Measurements from ENCODE around the gene ADAMTS17.

Gene ADAMTS17

DNA sequence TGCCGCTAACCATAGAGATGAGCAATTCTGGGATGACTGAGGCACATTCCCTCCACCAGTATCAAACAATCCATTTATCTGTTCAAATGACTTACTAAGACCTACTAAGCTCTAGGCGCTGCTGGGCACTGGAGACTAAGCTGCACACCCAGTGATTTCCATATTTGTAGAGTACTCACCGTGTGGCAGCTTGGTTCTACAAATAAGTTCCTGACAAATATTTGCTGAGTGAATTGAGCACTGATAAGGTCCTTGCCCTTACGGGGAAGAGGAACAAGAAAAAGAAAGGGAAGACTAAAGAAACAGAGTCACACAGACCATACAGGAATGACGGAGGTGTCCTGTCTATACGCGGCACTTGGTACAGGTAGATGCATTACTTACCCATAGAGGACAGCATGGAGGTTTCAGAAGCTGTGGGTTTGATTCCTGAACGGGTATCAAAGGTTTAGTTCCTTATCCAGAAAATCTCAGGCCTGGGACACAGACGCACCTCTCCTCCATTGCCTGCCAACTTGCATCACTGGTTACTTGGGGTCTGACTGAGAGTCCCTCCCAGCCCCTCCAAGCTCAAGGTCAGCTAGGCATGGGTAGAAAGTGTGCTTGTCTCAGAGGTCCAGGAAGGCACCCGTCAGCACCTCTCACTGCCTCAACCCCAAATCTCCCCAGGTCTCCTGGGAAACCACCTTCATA, 310.0 kb downstream of the ADAMTS17 start:
- DNase-seq (ENCODE audit: low read depth in 2 of 2, low spot score in 1 of 2) = no peak

DNA sequence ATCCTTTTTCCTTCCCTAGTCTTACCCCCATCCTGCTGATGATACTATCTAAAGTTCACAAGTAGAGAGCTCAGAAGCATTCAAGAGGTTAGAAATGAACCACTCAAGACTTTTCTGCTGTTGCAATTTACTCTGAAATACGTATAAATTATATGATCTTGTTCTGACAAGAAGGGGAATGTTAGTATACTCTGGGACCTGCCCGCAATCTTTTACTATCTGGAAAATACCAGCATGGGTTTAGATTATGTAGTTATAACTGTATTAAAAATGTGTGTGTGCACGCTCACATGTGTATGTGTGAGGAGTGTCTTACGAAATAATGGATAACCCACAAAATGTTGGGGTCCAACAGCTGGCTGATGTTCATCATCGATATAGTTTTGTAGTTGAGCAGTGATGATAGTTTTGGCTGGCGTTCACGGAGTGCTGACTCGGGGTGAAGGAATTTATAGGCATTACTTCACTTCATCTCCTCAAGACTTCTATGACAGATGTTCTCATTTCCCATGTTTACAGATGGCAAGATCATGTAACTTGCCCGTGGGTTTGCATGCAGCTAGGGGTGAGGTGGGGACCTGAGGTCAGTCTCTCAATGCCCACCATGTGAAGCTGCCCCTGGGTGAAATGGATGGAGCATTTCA, 311.1 kb downstream of the ADAMTS17 start:
- no peak for DNase-seq (ENCODE audit: low read depth in 2 of 2, low spot score in 1 of 2)

DNA sequence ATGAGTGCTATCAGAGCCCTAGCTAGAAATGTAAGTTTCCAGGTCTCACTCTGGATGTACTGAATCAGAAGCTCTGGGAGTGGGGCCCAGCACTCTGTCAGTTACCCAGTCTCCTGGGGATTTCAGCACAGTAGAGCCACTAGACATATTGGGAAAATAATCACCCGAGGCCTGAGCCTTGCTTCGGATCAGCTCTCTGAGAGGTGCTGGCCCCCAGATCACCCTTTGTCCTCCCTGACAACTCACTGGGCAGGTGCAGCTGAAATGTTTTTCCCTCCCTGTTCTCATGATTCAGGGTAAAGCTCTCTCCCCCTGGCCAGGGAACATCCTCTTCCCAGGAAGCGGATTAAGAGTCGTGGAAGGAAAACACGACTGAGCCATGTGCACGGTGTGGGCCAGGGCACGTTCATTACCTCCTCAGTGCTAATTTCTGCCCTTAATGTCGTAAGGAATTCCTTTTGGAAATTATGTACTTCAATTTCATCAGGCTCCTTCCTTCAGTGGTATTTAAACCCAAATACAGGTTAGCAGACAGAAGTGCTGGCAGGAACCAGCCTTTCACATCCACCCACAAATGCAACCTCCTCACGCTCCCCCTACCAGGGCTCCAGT, 311.8 kb downstream of the ADAMTS17 start:
- DNase-seq (ENCODE audit: low read depth in 2 of 2, low spot score in 1 of 2) = no peak

DNA sequence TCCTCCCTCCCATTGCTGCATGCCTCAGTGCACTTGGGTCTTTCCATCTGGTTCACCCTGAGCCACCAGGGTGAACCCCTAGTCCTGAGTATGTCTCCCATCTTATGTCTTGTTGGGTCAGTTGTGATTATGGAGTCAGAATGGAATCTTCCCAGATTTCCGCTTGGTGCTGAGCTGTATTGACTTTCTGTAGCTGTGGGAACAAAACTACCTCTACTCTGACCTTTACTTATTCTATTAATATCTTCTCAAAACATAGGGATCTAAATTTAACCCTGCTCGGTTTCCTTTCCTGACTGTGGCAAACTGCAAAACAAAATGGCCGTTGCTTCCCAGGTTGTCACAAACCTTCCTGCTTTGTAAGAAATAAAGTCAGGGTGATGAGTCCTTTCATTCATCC, 312.7 kb downstream of the ADAMTS17 start:
- no peak for DNase-seq (ENCODE audit: low read depth in 2 of 2, low spot score in 1 of 2)

DNA sequence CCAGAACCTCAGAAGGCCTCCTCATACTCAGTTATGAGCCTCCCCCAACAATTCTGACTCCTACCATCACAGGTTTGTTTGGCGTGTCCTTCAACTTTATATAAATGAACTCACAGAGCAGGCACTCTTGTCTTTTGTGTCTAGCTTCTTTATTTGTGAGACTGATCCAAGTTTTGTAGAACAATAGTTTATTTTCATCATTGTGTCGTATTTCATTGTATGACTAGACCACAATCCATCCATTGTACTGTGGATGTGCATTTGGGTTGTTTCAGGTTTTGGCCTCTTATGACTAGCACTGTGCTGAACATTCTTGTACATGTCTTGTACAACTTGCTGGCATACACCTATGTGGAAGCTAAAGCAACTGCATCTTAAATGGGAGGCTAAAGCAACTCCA, 315.7 kb downstream of the ADAMTS17 start:
- DNase-seq (ENCODE audit: low read depth in 2 of 2, low spot score in 1 of 2) = no peak

DNA sequence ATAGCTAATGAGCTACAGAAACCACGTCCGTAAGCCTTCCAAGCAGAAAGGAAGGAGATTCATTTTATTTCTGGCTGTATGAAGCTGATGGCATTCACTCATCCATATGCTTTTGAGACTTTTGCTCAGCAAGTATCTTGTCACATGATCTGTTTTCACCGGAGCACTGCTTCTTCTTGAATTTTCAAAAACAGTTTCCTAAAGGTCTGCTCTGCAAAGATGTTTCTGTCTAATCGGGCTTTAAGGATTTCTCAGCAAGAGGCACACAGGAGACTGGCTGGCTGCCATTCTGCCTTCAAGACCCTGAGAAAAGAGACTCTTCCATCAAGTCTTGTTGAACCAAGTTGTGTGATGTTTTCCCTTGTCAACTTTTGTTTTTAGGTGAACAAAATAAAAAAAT, 319.0 kb downstream of the ADAMTS17 start:
- no peak for DNase-seq (ENCODE audit: low read depth in 2 of 2, low spot score in 1 of 2)

DNA sequence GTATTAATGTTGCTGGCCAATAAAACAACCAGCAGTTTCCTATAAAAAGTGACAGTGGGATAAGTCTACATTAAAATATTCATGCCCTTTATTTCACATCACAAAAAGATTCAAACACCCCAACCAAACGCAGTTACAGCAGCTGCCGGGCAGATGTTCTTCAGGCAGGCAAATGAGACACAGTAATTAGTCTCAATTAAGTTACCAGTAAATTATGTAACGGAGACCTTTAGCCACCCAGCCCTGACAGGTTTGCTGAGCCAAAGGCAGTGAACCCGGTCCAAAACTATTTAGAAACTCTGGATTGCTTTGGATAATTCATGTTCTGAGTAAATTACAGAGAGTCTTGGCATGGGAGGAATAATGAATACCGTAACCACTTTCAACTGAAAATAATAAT, 319.4 kb downstream of the ADAMTS17 start:
- no peak for DNase-seq (ENCODE audit: low read depth in 2 of 2, low spot score in 1 of 2)

DNA sequence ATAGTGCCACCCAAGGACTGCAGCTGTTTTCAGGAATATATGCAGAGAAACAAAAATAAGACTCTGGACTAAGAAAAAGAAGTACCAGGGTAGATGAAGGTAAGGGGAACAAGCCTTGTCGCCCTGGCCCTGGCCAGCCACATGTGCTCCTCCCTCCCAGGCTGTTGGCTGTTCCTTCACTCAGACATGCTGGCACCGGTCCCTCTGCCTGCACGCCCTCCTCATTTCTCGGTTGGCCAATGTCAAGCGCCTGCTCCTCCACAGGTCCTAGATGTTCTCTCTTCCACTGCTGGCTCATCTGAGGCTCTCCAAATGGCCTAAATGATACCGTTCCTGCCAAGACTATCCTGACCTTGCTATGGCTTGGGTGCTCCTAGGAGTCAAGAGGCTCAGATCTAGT, 320.1 kb downstream of the ADAMTS17 start:
- no peak for DNase-seq (ENCODE audit: low read depth in 2 of 2, low spot score in 1 of 2)

DNA sequence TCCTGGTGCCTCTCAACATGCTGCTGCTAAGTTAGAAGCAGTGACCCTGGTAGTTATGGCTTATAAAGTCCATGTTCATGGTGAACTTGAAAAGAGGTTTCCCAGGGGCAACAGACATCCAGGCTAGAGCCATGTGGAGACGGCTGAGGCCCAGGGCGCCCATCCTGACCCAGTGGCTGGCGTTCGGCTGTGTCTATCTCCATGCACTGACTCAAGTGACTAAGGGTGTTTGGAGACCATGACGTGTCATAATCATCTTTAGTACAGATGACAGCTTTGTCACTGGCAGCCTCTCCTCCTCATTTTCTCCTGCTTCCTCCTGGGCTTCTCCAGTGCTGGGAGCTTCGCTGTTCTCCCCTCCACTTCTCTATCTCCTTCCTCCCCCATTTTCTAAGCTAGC, 321.2 kb downstream of the ADAMTS17 start:
- no peak for DNase-seq (ENCODE audit: low read depth in 2 of 2, low spot score in 1 of 2)

DNA sequence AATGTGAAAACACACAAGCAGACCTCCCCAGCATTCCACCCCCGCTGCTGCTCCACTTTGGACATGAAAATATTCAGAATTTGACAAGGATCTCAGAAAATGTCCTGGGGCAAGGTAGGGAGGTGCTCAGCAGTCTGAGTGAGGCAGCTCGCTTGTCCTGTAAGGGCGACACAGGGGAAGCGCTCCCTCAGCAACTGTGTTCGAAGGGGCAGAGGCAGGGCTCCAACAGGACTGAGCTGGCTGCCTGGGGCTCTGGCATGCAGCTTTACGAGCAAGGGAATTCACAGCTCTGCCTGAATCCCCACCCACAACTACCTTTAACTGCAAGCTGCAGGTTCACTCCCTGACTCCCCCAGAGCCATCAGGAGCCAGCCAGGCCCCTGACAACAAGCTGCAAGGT, 321.6 kb downstream of the ADAMTS17 start:
- no peak for DNase-seq (ENCODE audit: low read depth in 2 of 2, low spot score in 1 of 2)

DNA sequence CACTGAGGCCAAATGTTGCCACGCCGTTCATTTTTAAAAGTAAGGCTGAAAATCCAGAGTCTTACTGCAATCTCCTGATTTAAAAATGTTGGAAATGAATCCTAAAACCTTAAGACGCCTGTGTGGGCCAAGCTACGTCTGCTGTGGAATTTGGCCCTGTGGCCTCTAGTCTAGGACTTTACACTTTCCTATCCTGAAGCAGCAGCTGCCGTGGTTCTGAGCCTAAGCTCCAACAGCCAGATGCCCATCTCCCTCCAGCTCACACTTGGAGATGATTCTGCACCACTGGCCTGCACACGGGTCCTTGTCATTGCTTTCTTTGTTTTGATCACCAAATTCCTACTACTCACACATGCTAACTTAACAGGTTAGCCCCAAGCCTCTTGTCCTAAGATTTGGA, 322.2 kb downstream of the ADAMTS17 start:
- no peak for DNase-seq (ENCODE audit: low read depth in 2 of 2, low spot score in 1 of 2)

DNA sequence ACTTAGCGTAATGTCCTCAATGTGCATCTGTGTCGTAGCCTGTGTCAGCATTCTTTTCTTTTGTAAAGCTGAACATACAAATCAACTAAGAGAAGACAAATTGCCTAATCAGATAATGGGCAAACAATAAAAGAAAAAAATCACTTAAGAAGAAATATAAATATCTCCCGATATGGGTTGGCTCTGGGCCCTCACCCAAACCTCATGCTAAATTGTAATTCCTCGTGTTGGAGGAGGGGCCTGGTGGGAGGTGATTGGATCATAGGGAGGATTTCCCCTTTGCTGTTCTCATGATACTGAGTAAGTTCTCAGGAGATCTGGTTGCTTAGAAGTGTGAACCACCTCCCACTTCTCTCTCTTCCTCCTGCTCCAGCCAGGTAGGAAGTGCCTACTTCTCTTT, 323.6 kb downstream of the ADAMTS17 start:
- DNase-seq (ENCODE audit: low read depth in 2 of 2, low spot score in 1 of 2) = no peak

DNA sequence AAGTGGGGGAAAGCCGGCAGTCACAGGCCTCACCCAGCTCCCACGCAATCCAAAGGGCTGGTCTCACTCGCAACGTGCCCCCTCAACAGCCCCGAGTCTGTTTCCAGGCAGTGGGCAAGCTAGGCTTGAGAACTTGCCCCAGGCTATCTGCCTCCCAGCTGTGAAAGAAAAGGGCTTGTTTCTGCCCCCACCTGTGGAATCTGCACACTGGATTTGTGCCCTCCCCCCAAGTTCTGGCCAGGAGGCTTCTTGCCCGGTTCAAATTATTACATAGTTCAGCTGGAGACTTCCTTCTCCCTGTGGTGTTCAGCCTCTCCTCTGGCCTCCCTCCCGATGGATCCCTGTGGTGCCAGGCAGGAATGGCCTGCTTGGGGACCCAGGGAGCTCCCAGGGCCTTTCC, 324.6 kb downstream of the ADAMTS17 start:
- no peak for DNase-seq (ENCODE audit: low read depth in 2 of 2, low spot score in 1 of 2)

DNA sequence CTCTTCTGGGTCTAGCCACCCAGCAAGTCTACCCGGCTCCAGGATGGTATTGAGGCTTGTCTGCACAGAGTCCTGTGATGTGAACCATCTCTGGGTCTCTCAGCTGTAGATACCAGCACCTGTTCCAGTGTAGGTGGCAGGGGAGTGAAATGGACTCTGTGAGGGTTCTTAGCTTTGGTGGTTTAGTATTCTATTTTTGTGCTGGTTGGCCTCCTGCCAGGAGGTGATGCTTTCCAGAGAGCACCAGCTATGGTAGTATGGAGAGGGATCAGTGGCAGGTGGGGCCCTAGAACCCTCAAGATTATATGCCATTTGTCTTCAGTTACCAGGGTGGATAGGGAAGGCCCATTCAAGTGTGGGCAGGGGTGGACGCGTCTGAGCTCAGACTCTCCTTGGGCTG, 325.1 kb downstream of the ADAMTS17 start:
- DNase-seq (ENCODE audit: low read depth in 2 of 2, low spot score in 1 of 2) = no peak

DNA sequence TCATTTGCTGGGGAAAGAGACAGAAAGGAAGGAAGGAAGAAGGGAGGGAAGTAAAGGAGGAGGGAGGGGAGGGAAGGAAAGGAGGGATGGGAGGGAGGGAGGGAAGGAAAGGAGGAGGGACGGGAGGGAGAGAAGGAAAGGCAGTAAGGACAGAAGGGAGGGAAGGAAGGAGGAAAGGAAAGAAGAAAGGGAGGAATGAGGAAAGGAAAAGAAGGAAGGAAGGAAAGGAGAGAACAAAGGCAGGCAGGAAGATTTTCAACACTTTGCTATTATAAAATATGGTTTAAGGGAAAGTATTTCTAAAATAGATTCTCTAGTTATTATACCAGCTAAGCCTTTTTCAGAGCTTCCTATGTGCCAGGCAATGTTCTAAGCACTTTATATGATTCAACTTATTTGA, 330.5 kb downstream of the ADAMTS17 start:
- DNase-seq (ENCODE audit: low read depth in 2 of 2, low spot score in 1 of 2) = no peak

DNA sequence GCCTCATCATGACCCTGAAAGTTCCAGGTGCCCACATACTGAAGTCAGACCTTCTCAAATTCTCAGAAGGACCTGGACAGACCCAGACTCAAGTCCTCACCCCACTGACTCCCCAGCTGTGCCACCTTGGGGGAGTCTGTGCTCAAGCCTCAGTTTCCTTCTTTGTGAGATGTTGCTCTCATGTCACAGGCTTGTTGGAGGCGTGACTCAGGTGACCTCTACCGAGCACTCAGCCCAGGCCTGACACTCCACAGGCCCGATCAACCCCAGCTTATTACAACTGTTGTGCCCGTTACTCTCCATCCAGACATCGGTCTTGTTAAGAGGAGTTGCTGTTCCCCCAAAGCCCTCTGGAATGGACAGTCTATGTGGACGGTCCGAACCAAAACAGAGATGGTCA, 332.4 kb downstream of the ADAMTS17 start:
- DNase-seq (ENCODE audit: low read depth in 2 of 2, low spot score in 1 of 2) = no peak

DNA sequence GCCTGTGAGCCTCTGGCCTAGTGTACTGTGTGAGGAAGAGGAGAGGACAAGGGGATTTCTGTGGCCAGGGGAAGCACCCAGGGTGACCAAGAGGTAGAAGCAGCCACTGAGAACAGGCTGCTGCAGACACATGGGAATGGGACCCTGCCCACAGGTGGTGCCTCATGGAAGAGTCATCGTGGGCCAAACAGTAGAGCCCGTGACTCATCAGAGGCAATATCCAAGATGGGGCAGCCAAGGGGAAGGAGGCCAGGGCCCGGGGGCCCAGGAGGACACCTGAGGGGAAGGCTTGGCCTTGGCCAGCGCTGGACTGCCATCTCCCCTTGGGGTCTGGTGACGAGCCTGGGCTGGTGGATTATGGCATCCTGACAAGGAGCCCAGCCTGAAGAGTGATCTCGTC, 333.5 kb downstream of the ADAMTS17 start:
- DNase-seq (ENCODE audit: low read depth in 2 of 2, low spot score in 1 of 2) = no peak

DNA sequence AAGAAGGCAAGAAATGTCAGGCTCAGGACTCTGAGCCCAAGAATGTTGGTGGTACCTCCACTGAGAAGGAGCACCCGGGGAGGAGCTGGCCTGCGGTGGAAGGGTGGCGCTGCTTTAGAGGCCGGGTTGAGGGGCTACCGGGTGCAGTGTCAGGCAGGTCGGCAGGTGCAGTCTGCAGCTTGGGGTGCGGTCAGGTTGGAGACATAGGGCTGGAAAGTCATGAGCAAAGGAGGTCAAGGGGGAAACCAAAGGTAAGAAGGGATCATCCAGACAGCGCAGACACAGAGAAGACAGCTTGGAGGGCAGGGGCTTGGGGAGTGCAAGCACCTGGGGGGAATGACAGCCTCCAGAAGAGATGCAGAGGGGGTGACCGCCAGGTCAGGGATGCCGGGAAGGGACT, 334.2 kb downstream of the ADAMTS17 start:
- no peak for DNase-seq (ENCODE audit: low read depth in 2 of 2, low spot score in 1 of 2)

DNA sequence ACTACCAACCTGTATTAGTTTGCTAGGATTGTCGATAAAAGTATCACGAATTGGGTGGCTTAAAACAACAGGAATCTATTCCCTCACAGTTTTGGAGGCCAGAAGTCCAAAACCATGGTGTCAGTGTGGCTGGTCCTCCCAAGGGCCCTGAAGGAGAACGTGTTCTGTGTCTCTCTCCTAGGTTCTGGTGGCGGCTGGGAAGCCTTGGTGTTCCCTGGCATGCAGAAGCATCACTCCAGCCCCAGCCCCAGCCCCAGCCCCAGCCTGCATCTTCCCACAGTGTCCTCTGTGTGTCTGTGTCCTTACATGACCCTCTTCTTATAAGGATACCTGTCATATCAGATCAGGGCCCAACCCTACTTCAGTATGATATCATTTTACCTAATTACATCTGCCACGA, 336.1 kb downstream of the ADAMTS17 start:
- DNase-seq (ENCODE audit: low read depth in 2 of 2, low spot score in 1 of 2) = no peak

DNA sequence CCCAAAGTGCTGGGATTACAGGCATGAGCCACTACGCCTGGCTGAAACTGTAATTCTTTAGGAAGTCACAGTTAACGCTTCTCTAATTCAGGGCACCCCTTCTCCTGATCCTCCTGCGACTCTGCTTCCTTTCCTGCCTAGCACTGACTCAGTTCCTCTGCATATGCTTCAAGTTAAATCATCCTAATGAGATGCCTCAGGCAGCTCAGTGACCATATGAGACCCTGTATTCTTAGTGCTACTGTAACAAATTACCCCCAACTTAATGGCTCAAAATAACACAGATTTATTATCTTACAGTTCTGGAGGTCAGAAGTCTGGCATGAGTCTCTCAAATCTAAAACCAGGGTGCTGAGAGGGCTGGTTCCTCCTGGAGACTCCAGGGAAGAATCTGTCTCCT, 336.8 kb downstream of the ADAMTS17 start:
- no peak for DNase-seq (ENCODE audit: low read depth in 2 of 2, low spot score in 1 of 2)

DNA sequence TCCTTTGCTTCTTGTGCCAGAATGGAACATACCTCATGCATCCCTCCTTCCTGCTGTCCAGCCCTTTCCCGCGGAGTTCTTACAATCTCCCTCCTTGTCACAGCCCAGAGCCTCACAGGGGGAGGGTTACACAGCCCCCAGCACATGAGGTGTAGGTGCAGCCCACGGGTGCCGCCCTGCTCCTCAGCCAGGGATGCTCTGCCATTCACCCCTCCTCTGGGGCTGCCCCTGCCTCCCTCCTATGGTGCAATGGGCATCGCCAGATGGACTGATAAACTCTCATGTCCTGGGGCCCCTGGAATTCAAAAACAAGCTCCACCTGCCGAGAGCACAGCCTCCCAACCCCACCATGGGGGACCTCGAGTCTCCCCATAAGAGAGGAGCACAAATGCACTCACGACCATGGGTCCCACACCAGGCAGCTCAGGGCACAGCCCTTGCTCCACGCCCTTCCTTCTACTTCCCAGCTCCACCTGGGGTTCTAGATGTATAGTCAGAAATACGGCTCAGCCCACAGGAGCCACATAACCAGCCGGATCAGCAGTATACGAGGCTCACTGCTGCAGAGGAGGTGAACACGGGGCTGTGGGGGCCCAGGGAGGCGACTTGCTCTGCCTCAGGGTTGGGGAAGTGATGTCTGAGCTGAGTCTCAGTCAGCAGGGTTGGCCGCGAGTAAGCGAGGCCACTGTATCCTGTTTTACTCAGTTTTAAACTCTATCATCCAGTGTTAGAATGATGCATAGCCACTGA, 338.8 kb downstream of the ADAMTS17 start:
- no peak for DNase-seq (ENCODE audit: low read depth in 2 of 2, low spot score in 1 of 2)

DNA sequence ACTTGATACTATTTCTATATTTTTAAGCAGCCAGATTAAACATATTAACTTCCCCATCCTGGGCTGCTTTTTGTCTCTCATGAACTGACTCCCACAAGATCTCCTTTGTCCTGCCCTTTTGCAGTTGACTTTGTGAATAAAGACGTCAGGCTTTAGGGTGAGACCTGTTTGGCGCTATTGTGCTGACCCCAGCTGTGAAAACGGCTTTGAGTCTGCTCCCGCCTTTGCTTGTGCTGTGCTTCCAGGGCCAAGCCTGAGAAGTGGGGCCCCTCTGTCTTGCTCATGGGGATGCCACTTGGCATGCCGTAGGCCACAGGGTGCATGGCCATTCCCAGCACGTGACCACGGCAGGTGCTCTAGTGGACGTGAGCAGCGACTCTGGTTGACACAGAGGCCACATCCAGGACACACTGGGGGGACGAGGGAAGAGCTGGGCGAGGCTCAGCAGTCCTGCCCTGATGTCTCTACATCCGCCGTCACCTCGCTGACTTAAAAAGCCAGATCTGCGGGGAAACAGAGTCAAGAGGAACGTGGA, 339.6 kb downstream of the ADAMTS17 start:
- DNase-seq (ENCODE audit: low read depth in 2 of 2, low spot score in 1 of 2) = no peak

All from stimulated activated CD8-positive, alpha-beta memory T cell treated with anti-CD3 and anti-CD28 coated beads, Interleukin-4, amount 100 ng/mL, for 1 hour (primary cell).